HG02840 (cell line): ENCODE data around the gene SEC61A1.

Source experiments
- ATAC-seq: cut with Tn5 transposase; IDR thresholded peaks from one replicate; pipeline ENCODE4 v1.9.1; 2021; ENCODE audit warnings: mild to moderate bottlenecking, moderate library complexity, moderate number of reproducible peaks; ENCODE audit not compliant: unreplicated experiment, low FRiP score

Gene SEC61A1

DNA sequence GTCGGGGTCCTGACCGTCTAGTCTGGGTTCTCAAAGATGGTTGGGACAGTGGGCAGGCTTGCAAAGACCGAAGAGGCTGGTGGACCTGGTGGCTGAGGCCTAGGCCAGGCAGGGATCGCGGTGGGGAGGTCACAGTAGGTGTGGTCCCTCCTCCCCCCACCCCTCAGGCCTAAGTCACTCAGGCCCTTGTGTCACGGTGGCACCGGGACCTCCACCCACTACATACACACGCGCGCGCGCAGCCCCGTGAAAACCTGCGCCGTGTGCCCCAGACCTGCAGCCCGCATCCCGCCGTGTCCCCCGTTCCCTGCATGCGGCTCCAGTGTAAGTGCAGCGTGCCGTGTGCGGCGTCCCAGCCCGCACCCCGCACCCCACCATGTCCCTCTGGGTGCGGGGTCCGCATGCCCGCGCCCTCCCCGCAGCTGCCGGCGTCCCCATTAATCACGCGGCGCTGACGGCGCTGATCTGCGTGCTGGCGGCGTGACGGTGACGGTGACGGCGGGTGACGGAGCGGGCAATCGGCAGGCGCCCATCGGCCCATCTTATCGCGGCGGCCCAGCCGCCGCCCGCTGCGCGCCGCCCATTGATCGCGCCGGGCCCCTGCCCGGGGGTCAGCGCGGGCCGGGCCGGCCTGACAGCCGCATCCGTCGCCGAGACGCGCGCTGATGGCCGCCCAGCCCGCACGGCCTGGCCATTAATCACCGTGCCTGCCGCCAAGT lies 24.4 kb downstream of the SEC61A1 start:
- no peak for ATAC-seq

DNA sequence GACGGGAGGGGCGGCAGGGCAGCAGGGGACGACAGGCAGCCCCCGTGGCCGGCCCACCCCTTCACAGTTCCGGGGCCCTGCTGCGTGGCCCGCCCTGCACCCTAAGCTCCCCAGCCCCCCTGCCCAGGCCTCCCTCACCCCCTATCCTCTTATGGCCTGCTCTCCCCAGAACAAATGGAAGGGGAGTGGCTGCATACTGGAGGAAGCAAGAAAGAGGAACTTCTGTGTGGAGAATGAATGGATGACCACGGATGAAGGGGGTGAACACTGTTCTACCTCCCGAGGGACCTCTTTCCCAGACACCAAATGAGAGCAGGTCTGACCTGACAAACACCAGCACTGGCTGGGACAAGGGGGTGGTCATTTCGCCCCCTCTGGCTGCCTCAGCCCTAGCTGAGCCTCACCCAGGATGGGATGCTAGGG lies 25.0 kb downstream of the SEC61A1 start:
- no peak for ATAC-seq

DNA sequence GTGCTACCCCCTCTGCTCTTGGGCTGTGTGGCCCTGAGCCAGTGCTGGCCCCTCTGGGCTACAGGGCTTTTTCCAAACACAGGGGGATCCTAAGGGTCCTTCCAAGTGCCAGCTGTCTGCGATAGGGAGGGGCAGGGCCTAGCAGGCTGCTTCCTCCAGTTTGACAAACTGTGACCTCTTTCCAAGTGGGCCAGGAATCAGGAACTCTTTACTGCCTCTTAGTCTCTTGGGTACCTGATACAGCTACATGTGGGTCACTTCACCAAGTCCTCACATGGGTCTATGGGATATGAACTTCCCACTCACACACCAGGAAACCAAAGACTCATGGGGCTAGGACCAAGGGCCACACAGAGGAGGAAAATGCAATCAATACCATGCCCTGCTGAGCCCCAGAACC lies 25.4 kb downstream of the SEC61A1 start:
- ATAC-seq, result no peak

DNA sequence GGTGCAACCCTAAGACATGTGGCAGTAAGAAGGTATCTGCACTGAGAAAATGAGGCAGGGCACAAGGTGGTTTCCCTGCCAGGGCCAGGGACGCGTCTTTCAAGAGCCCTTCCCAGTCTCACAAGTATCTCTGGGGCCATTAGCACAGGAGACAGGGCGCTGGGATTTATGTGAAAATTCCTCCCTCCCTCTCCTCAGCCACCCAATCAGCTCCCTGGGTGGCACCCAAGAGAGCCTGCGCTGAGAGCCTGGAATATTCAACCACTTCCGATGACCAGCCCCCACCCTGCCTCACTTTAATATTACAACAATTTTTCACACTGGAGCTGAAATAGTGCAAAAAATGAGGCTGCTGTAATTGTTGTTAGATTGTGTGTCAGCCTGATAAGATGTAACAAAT lies 26.1 kb downstream of the SEC61A1 start:
- ATAC-seq, result no peak

DNA sequence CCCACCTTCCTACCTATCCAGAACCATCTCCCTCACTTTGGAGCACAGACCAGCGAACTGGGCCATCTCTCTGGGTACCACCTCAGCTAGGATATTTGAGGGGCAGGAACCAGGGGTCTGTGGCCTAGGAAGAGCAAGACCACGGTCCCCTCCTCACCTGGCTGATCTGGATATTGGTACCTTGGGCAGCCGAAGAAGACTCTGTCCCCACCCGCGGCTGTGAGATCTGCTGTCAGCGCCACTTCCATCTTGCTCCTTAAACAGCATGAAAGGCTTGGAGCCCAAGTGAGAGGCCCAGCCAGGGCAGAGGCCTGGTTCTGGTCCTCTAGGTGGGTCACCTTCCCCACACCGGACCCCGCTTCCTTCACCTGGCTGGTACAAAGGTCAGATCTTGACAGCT lies 26.6 kb downstream of the SEC61A1 start:
- ATAC-seq, result no peak

DNA sequence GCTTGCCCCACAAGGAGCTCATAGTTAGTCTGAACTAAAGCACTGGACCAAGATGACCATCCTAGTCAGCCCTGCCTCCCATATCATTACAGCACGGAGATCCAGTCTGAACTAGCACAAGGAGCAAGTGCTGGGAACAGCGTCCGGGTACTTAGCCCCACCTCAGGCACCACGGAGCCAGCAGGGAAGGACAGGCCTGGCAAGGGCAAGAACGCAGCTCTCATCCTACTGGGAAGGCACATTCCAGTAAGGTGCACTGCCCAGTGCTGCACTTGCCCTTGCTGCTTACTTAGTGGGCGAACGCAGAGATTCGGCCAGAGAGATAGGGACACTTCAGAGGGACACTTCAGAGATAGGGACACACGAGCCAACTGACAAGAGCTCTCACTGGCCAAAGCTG lies 27.6 kb downstream of the SEC61A1 start:
- ATAC-seq, result no peak

DNA sequence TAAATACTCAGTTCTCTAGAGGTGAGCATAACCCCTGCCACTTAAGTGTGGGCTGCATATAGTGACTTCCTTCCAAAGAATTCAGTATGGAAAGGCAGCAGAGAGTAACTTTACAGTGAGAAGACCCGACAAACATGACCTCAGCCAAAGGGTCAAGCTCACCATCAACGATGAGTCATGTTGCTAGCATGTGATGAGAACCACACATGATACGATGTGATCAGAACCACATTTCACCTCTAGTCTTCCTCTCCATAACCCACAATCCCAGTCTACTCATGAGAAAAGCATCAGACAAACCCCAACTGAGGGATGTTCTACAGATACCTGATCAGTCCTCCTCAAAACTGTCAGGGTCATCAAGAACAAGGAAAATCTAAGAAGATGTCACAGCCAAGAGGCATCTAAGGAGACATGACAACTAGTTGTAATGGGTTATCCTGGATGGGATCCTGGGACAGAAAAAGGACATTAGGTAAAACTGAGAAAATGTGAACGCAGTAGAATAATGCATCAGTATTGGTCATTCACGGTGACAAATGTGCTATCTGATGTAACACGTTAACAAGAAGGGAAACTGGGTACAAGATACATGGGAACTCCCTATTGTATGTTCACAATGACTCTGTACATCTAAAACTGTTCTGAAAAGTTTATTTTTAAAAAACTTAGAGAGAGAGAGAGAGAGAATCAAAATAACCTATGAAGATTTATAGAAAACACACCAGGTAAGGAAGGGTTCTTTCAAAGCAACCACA lies 28.3 kb downstream of the SEC61A1 start:
- no peak for ATAC-seq

DNA sequence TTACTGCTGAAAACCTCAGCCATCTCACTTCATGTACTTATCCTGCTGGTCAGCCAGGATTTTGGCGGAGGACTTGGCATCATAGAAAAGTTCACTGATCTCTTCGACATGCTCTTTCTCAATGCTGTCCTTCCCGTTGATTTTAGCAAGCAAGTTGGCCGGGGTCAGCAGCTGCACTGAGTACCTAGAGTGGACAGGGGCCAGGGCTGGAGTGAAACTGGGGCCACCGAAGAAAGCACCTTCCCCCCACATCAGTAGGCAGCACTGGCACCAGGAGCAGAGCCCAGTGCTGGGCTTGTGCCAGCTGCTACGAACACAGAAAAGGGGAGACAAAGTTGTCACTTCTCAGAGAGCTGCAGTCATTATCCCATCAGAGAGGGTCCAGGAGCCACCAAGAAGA lies 29.0 kb downstream of the SEC61A1 start:
- no peak for ATAC-seq

DNA sequence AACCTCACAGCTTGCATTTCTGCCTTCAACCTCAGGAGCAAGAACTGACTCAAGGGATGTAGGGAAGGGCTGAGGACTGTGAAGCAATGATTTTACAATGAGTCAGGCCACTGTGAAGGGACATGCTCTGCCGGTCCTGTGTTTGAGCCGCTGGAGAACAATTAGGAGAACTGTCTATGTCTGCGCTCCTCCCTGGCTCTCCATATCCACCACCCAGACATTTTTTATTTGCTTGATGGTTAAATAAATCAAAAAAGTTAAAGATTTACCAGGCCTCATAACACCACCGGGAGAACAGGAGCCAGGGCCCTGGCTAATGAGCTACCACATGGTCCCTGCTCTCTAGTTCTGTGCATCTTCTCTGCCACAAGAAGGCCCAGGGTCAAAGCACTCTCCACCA lies 29.6 kb downstream of the SEC61A1 start:
- ATAC-seq, result no peak

DNA sequence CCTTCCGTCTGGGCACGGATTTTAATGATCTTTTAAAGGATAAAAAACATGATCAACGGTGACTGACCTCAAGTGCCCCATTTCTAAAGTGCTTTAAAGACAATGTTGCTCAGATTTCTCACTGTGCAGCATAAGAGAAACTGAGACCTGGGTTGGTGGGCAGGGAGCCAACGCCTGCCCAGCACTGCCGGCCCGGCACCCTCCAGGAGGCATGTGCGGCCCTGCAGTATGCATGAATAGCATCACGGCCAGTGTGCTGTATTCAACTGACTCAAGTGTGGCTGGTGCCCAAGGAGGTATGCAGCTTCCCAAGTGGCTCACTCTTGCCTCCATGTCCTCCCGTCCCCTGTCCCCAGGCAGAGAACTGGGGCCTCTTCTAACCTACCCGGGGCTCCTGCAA lies 30.3 kb downstream of the SEC61A1 start:
- ATAC-seq, result no peak

DNA sequence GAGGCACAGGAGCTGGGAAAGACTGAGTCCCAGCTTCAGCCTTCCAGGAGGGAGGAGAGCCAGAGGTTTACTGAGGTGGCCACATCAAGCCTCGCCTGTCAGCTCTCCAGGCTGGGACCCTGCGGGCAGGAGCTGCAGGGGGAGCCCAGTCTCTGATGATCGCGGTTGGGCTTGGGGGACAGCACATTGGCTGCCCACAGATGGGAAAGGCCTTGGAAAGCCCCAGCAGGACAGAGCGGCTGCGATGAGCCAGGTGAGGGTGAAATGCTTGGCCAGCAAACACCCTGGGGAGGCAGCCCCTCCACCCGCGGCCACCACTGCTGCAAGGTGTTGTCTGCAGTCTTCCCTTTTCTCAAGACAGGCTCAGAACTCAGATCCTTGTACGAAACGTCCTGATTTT lies 31.2 kb downstream of the SEC61A1 start:
- ATAC-seq, result no peak

DNA sequence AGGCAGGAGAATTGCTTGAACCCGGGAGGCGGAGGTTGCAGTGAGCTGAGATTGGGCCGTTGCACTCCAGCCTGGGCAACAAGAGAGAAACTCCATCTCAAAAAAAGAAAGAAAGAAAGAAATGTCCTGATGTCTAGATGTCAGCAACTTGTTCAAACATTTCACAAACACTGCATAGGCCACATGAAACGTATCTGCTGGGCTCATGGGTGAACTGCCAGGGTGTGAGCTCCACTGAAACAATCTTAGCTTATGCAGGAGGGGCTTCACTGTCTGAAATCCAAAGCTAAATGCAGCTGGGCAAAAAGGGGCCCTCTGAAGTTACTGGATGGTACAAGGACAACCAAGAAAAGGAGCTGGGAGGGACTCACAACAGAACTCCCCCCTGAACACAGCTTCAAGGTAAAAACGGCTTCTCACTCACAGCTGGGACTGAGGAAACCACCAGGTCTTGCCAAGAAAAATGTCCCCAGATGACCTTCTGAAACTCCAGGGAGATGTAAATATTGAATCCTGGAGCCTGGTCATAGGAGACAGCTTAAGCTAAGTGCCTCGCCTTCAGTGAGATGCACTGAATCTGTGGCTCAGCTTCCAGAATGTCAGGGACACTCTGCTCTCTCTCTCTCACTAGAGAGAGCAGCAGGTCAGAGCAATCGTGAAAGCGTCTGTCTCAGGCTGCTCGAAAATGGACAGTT lies 31.9 kb downstream of the SEC61A1 start:
- no peak for ATAC-seq

DNA sequence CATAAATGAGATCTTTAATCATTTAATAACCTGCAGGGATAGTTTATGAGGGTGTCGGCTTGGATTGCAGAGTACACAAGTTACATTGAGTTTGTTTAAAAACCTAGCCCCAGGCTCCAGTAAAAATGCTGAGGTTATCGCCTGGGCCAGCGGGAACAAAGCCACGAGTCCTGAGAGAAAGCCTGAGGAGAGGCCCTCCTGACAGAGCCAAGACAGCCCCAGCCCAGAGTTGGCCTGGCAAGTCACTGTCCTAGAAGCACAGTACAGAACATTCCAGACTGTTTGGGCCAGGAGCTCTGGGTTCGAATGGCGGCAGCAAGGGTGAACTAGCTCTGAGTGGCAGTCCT lies 32.4 kb downstream of the SEC61A1 start:
- no peak for ATAC-seq

DNA sequence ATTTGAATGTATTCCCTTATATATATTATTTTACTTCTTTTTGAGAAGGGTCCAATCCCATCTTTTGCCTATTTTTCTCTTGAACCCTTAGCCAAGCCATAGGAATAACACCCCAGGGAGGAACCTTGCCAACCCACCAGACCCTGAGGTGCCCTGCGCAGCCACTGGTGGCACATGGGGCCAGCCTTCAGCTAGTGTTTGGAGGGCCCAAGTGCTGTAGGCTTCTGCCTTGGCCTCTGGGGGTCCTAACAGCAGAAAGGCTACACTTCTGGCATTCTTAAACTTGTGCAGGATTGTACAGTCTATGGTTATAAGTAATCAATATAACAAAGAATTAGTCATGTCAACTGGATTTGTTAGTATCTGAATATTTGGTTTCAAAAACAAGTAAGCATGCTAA lies 36.9 kb downstream of the SEC61A1 start:
- ATAC-seq, result no peak

DNA sequence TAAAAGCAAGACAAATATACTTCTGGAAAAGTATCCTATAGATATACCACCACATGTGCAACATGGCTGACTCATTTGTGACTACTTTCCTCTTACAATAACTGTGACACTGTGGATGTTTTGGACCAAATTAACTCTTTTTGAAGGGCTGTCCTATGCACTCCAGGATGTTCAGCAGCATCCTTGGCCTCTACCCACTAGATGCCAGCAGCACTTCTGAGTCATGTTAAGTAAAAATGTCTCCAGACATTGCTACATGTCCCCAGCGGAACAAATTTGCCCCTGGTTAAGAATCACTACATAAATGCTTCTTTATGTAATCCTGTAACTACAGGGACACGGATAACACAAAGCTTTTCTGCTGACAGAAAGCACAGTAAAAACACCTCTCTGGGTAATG lies 39.3 kb downstream of the SEC61A1 start:
- ATAC-seq, result no peak

DNA sequence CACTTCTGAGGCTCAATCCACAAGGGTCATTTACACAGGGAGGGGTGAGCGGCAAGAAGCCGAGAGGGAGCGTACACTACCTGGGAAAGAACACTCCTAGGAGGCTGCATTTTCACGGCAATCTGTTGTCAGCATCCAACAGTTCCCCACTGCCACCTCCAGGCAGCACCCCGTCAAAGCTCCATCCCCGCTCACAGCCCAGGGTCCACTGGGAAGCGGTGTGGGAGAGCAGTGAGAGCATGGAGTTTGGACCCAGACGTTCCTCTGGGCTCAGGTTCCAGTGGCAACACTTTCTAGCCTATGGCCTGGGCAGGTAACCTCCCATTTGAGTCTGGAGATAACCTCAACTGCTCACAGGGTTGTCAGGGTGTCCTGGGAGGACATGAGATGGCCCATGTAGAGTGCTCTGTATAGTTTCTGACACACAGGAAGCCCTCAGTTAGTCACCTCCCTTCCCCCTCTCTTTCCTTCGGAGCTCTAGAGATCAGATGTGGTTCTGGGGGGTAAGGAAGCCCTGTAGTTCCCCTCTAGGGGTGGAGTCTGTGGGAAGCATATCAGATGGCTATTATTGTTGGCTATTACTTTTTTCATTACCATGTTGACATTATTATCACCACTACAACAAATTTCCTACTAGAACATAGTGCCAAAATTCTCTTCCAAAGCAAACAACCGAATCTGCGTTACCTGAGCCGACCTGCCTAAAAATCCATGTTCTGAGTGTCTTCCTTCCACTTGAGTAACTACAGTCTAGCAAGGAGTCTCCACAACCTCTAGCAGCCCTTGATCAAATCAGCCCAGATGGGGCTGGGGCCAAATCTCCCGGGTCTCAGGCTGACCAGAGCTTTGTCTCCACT lies 42.3 kb downstream of the SEC61A1 start:
- no peak for ATAC-seq

DNA sequence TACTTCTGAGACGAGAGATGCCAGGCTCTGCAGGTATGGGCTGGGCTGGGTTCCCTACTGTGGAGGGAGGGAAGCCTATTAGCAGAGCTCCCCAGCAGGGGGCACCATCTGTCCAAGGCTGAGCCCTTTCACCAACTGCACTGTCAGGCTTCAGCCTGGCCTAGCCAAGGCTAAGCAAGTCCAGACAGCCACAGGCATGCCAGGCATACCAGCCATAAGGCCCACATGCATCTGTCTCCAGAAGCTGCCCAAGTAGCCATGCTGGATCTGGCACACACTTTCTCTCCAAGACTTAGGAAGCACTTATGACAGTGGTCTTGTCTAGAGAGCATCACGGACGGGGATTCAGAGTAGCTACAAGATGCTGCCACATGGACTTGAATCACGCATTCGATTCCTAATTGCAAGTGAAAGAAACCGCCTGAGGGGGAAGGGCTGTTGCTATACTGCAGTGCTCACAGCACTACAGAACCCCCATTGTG lies 43.0 kb downstream of the SEC61A1 start:
- ATAC-seq, result no peak

DNA sequence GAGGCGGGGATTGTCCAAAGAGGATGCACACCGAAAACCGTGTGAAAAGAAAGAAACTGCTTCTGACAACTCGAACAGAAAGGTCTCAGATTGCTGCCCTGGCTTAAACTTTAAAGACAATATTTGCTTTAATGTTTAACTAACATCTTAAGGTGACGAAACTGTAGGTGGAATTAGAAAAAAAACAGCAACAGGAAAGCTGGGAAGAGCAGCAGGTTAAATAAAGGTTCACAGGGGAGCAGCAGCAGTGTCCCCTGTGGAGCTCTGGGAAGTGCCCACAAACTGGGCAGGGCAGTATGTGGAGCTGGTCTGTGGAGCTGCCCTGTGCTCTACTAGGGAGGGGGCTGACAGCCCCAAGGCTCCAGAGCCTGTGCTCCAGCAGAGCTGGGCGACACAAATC lies 46.0 kb downstream of the SEC61A1 start:
- ATAC-seq, result no peak

DNA sequence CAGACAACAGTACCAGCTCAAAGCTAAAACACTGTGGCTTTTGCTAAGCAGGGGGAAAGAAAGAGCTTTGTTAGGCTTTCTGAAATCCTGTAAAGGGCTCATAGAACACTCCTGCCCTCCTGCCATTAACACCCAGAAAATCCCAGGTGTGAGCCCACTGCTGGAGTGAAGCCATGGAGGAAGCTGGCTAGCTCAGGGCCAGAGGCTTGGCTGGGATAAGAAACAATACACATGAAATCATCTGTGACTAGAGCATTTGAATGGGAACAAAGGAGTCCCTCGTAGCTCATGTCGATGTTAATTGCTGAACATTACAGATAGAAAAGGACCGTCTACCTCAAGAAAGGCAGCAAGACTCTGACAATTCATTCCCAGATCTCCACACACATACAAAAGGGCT lies 47.9 kb downstream of the SEC61A1 start:
- no peak for ATAC-seq

DNA sequence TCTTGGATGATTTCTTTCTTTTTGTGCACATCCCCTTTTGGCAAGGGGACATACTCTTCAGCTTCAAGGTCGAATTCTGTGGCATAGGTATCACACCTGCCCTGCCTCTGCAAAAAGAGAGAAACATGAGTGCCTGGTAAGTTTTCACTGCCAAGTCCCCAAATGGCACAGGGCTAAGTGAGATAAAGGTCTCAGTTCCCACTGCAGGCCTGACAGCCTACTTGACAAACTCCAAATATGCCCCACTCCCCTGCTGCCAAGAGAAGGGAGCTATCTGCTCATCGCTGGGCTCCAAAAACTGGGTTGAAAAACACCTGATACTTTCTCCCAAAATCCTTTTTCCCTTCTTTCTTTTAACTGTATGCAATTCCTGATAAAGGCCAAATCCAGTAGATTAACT lies 48.4 kb downstream of the SEC61A1 start:
- no peak for ATAC-seq
